ENCODE measurements around the gene ABLIM1. TPM values are rescaled to one million over a fixed set of nuclear protein-coding genes. Genes with fewer than 3 reads are reported as not detected.

Gene ABLIM1
- polyA plus RNA-seq, 1 donor from 2014 or later: 10.1 TPM

- no peaks in the 10 kb centered on the region for H3K9me2 ChIP-seq (ENCODE audit: insufficient read depth, low read length)
- TF ChIP-seq MXI1 (conservative IDR thresholded peaks at IDR 0.05; ENCODE audit: poor library complexity, severe bottlenecking): no peak
- no peak for TF ChIP-seq EZH2 (IDR thresholded peaks at IDR 0.05; ENCODE audit: borderline replicate concordance, insufficient read depth, low read length, poor library complexity, severe bottlenecking)
- TF ChIP-seq EP300 (conservative IDR thresholded peaks at IDR 0.05; ENCODE audit: poor library complexity, severe bottlenecking): no peak
- no peak for TF ChIP-seq TAF1 (IDR thresholded peaks at IDR 0.05; ENCODE audit: low read depth)
- no peak for TF ChIP-seq SMC3 (conservative IDR thresholded peaks at IDR 0.05; ENCODE audit: poor library complexity)
- TF ChIP-seq POLR2AphosphoS5 (IDR thresholded peaks at IDR 0.05): no peak
- TF ChIP-seq REST (IDR thresholded peaks at IDR 0.05; ENCODE audit: borderline replicate concordance): no peak
- no peak for TF ChIP-seq RAD21 (conservative IDR thresholded peaks at IDR 0.05)
- TF ChIP-seq CTCF (IDR thresholded peaks at IDR 0.05; ENCODE audit: poor library complexity, severe bottlenecking): no peak
- H3K9me3 ChIP-seq (ENCODE audit: low read length): no peaks in the 10 kb centered on the region
- H4K20me1 ChIP-seq (ENCODE audit: insufficient read depth): no peaks in the 10 kb centered on the region
- no peaks in the 10 kb centered on the region for H3F3A ChIP-seq (ENCODE audit: insufficient read depth, low read length, poor library complexity, severe bottlenecking)
- no peak overlapping the region for H2AFZ ChIP-seq (ENCODE audit: low read depth, low read length)
- no peak overlapping the region for H3K4me2 ChIP-seq (ENCODE audit: low read length)
- no peak overlapping the region for H3K27ac ChIP-seq (ENCODE audit: low read length)
- no peaks in the 10 kb centered on the region for H3K79me2 ChIP-seq (replicated peaks; ENCODE audit: insufficient read depth, low read length)
- no peaks in the 10 kb centered on the region for H3K27me3 ChIP-seq (ENCODE audit: insufficient read depth, low read depth, low read length)
- no peak overlapping the region for H3K9ac ChIP-seq (ENCODE audit: low read length)
- H3K36me3 ChIP-seq (ENCODE audit: insufficient read depth, low read length): no peaks in the 10 kb centered on the region
- no peak overlapping the region for H3K4me3 ChIP-seq (ENCODE audit: low read length)
These were observed 273.5 kb downstream of the ABLIM1 start for GRCh38 chr10:114384601-114385000.

- Histone ChIP-seq H3K4me2 (ENCODE audit: low read length) (no peak overlapping the region), H3F3A (ENCODE audit: insufficient read depth, low read length, poor library complexity, severe bottlenecking) (no peaks in the 10 kb centered on the region), H3K9me3 (ENCODE audit: low read length) (no peaks in the 10 kb centered on the region), H3K27ac (ENCODE audit: low read length) (no peak overlapping the region), H3K9ac (ENCODE audit: low read length) (no peak overlapping the region), H3K79me2 (replicated peaks; ENCODE audit: insufficient read depth, low read length) (no peaks in the 10 kb centered on the region), H3K27me3 (ENCODE audit: insufficient read depth, low read depth, low read length) (no peaks in the 10 kb centered on the region), H4K20me1 (ENCODE audit: insufficient read depth) (no peaks in the 10 kb centered on the region), H3K9me2 (ENCODE audit: insufficient read depth, low read length) (no peaks in the 10 kb centered on the region), H2AFZ (ENCODE audit: low read depth, low read length) (no peak overlapping the region), H3K36me3 (ENCODE audit: insufficient read depth, low read length) (no peaks in the 10 kb centered on the region), H3K4me3 (ENCODE audit: low read length) (no peak overlapping the region)
- no peak for TF ChIP-seq REST (IDR thresholded peaks at IDR 0.05; ENCODE audit: borderline replicate concordance)
- TF ChIP-seq MXI1 (conservative IDR thresholded peaks at IDR 0.05; ENCODE audit: poor library complexity, severe bottlenecking): no peak
- TF ChIP-seq TAF1 (IDR thresholded peaks at IDR 0.05; ENCODE audit: low read depth): no peak
- no peak for TF ChIP-seq SMC3 (conservative IDR thresholded peaks at IDR 0.05; ENCODE audit: poor library complexity)
- TF ChIP-seq EP300 (conservative IDR thresholded peaks at IDR 0.05; ENCODE audit: poor library complexity, severe bottlenecking): no peak
- TF ChIP-seq POLR2AphosphoS5 (IDR thresholded peaks at IDR 0.05): no peak
These were observed 273.9 kb downstream of the ABLIM1 start for GRCh38 chr10:114384181-114384580.

Small RNA genes within 50 kb of the gene (small RNA-seq; reads per million reads assigned to genes)
- 0 reads per million in 3 experiments for gene RN7SL384P

Other genes starting within 250 kb of the ABLIM1 start
- 28.0 and 30.7 TPM in 2 replicates for gene FHIP2A, start 163.5 kb upstream of the ABLIM1 start, polyA plus RNA-seq